Loucy (cell line): ENCODE data around the gene POU2F2.

Experiments used
- EZH2phosphoT487 ChIP-seq: fragments of 200-600 bp; IDR thresholded peaks from 2 replicates; pipeline ENCODE4 v1.6.1; 2018; ENCODE audit warnings: antibody characterized with exemption, mild to moderate bottlenecking, moderate library complexity, borderline replicate concordance
- TF ChIP-seq, protein P1 (sequence below): fragments of 200-600 bp; sonication (generic); conservative IDR thresholded peaks from 2 replicates; pipeline ENCODE4 v1.5.1; 2014; ENCODE audit warnings: mild to moderate bottlenecking, antibody characterized with exemption, low read length

DNA sequence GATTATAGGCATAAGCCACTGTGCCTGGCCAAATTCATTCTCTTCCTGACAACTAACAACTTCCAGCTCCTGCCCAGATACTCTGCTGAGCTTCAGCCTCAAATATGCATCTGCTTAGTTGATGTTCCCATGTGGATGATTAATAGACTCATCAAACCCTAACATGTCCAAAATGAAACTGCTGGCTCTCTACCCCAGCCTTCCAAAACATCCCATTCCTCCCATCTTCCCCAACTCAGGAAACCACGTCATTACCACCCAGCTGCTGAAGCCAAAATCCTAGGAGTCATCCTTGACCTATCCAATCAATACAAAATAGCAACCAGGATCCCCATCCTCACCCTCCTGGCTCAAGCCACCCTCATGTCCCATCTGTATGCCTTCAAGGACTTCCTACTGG, 20.9 kb downstream of the POU2F2 start:
- TF ChIP-seq, protein P1, sequence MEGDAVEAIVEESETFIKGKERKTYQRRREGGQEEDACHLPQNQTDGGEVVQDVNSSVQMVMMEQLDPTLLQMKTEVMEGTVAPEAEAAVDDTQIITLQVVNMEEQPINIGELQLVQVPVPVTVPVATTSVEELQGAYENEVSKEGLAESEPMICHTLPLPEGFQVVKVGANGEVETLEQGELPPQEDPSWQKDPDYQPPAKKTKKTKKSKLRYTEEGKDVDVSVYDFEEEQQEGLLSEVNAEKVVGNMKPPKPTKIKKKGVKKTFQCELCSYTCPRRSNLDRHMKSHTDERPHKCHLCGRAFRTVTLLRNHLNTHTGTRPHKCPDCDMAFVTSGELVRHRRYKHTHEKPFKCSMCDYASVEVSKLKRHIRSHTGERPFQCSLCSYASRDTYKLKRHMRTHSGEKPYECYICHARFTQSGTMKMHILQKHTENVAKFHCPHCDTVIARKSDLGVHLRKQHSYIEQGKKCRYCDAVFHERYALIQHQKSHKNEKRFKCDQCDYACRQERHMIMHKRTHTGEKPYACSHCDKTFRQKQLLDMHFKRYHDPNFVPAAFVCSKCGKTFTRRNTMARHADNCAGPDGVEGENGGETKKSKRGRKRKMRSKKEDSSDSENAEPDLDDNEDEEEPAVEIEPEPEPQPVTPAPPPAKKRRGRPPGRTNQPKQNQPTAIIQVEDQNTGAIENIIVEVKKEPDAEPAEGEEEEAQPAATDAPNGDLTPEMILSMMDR = no peak
- no peak for TF ChIP-seq EZH2phosphoT487
